SKM-1 (cell line): Measurements from ENCODE around the gene ZMIZ1.

Experiments
- DNase-seq: peaks from one replicate; lab custom pipeline; 2025; ENCODE audit not compliant: unreplicated experiment; lab: John Stamatoyannopoulos, UW

The ZMIZ1 gene, protein sequence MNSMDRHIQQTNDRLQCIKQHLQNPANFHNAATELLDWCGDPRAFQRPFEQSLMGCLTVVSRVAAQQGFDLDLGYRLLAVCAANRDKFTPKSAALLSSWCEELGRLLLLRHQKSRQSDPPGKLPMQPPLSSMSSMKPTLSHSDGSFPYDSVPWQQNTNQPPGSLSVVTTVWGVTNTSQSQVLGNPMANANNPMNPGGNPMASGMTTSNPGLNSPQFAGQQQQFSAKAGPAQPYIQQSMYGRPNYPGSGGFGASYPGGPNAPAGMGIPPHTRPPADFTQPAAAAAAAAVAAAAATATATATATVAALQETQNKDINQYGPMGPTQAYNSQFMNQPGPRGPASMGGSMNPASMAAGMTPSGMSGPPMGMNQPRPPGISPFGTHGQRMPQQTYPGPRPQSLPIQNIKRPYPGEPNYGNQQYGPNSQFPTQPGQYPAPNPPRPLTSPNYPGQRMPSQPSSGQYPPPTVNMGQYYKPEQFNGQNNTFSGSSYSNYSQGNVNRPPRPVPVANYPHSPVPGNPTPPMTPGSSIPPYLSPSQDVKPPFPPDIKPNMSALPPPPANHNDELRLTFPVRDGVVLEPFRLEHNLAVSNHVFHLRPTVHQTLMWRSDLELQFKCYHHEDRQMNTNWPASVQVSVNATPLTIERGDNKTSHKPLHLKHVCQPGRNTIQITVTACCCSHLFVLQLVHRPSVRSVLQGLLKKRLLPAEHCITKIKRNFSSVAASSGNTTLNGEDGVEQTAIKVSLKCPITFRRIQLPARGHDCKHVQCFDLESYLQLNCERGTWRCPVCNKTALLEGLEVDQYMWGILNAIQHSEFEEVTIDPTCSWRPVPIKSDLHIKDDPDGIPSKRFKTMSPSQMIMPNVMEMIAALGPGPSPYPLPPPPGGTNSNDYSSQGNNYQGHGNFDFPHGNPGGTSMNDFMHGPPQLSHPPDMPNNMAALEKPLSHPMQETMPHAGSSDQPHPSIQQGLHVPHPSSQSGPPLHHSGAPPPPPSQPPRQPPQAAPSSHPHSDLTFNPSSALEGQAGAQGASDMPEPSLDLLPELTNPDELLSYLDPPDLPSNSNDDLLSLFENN

DNA sequence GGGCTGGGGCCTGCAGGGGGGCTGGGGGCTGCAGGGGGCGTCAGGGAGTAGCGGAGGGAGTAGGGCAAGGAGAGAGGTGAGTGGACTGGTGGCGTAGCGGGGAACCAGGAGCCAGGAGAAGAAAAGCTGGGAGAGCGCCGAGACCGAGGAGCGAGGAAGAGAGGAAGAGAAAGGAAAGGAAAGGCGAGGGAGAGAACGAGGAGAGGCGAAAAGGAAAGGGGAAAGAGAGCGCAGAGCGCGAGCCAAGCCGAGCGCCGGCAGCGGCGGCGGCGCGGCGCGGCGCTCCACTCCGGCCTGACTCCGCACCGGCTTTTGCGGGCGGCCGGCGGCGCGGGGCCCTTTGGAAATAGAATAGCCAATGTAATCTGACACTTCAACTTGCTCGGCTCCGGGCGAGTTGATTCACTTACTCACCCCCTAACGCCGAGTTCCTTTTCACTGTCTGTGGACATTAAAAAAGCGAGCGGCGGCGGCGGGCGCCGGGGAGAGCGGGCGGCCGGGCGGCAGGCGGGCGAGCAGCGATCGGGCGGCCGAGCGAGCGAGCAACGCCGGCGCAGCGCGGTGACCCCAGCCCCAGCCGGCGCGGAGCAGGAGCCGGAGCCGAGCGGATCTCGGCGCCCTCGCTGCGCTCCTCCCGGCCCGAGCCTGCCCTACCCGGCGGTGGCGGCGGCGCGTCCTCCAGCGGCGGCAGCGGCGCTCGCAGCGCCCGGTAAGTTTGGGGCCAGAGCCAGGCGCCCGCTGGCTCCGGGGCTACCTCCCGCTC, at the start of gene ZMIZ1:
Gene ZMIZ1 (plus strand): TSS at position 405 of the 763 bp plus-strand sequence. CDS start 132,667 bp downstream, outside the sequence.
- peak; percentile 75 for DNase-seq

DNA sequence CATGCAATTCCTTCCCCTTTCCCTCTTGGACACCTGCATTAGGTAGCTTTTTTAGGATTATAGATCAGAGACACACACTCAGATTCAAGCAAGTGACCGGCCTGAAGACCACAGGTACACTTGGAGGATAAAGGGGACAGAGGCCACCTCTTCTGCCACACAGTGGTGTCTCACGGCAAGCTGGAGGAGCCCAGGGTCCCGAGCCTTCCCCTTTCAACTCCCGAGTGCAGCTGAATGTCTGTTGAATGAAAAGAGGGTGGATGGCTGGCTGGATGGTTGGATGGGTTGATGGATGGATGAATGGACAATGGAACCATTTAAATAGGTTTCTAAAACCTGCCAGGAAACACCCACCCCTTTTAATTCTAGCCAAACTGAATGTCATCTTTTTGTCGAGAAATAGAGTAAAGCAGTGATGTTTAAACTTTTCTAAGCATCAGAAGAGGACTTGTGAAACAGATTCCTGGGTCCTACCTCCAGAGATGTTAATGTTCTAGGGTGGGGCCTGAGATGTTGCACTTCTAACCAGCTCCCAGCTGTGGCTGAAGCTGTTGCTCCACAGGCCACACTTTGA, 49.2 kb upstream of the ZMIZ1 start:
- no peak for DNase-seq

DNA sequence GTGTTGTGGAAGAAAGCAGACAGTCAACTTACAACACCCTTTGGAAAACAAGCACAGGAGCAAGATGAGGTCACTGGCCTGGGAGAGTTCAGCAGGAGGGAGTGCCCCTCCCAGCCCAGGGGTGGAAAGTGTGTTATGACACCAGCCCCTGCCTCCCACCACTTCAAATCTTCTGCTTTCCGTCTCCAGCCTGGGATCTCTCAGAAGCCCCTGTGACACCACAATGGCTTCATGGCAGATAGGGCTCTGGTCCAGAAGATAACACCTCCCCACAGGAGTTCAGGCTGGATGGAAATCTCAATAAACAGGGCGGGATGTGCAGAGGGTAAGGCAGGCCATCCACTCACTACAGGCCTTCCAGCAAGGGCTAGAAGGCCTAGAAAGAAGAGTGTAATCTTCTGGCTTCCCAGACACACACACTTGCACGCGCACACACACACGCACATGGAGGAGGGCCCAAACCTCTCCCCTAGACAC, 48.7 kb upstream of the ZMIZ1 start:
- DNase-seq: peak; percentile 32

DNA sequence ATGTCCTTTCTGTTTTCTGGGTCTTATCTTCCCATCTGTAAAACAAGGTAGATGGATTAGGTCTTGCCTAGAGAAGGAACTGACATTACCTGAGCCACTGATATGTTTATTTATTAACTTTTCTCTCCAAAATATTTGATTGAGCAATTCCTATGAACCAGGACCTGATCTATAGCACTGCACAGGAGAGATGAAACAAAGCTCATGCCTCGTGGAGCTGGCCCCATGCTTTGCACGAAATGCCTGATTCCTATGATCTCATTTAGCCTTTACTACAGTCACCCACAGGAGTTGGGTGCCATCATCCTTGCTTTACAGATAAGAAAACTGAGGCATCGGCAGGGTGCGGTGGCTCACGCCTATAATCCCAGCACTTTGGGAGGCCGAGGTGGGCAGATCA, 48.2 kb upstream of the ZMIZ1 start:
- DNase-seq: no peak

DNA sequence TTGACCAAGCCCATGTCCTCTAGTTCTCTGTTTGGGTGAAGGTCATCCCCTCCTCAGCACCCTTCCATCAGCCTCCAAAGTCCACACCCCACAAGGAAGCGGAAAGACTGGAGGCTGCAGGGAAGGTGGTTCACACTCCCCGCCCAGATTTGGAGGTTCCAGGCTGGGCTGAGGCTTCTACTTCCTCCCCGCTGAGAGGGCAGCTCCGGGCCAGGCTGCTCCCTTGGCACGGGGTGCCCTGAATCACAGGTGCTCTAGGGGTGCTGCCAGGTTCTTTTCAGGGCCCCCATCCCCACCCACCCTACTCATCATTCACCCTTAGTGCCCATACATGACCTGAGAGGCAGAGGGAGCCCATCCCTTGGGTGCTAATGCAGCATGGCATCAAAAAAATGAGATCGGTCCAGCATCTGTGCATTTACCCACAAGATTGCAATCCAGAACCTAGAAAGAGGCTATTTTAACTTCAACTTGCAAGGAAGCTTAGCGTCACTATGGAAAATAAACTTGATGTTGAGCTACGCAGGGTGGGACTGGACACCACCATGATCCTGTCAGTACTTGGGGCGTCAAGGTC, 47.3 kb upstream of the ZMIZ1 start:
- no peak for DNase-seq

DNA sequence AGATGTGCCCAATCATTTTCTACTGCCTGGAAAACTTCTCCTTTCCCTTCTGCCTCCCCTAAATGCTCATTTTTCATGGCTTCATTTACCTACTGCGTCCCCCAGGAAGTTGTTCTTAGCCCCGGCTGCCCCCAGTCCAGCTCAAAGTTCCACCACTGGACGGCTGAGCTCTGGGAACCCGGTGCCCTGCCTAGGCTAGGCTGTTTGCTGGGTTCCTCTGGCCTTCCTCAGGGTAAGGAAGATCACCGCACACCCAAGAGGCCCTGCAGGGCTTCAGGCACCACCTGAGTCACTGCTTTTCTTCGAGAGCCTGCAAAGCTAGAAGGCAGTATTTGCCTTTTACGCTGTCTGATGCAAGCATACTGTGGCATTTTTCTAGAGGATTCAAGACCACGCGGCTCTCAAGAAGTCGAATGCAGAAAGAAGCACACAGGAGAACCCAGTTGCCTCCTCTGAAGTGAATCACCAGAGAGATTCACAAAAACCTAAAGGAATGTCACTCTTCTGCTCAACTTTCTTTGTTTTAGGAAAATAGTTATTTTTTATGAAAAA, 46.7 kb upstream of the ZMIZ1 start:
- no peak for DNase-seq

DNA sequence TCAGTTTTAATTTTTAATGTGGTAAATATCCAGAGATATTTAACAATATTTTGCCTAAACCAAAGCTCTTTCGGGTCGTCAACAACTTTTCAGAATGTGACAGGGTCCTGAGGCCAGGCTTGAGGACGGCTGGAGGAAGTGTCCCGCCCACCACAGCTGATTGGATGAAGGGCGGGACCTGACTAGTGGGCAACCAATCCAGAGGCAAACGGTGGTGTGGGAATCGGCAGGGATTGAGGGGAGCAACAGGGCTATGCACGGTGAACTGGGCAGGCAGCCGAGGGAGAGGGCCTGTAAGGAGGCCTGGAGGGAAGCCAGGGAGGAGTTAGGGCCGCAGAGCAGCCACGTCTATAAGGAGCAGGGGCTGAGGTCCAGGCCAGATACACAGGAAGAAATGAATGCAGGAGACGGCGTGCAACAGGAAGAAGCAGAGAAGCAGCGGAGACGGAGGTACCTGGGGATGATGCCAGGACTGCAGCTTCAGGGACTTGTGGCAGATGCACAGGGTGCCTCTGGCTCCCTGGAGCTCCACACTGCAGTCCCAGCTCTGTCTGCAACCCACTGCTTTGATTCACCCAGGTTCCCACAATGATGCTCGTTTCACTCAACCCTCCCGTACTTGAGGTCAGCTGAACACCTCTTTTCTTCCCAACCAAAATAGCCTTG, 46.1 kb upstream of the ZMIZ1 start:
- DNase-seq: no peak

DNA sequence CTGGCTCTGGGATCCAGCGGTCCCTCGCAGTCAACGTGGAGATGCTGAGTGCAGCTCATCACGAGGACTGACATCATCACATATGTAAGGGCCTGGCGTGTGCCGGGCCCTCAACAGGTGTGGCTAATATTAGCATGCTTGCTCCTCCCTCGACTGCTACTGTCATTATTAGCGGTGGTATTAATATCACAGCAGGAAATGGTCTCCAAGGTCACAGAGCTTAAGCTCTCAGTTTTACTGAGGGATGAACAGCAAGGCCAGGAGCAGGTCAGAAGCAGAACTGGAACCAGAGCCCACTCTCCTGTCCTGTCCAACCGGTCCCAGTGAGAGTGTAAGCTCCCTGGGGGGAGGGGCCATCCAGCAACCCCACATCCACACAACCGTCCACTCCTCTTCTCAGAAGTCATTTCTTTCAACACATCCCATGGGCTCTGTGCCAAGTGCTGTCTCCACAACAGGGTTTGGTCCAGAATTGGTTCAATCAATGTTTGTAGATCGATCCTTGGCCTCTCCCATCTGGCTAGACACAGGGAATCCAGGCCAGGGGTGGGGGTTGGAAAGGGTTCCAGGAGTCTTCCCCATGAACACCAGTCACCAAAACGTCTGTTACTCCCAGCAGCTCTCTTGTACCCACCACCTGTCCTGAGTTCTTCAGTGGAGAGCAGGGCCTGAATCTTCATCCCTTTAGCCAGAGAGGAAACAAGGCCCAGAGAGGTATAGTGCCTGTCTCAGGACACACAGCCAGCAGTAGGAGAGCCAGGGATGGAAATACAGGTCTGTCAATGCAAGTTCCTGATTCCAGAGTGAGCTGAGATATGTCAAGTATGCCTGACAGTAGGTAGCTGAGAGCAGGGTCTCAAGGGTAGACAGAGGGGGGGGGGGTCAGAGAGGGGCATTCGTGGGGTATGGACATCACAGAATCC, 45.3 kb upstream of the ZMIZ1 start:
- no peak for DNase-seq

DNA sequence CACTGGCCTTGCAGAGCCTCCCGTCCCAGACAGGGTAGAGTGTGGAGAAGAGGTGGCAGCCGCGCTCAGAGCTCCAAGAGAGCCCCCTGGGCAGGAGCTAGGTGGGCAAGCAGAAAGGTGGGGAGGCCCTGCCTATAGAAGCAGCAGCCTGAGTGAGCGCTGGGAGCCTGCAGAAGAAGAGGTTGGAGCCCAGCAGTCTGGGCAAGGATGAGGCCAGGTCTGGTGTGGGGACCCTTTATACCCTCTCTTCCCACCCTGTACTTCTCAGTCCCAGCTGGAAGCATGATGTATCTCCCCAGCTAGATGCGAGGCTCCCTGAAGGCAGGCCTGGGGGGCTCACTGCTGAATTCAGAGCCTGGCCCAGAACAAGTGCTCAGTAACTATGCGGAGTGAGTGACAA, 44.5 kb upstream of the ZMIZ1 start:
- DNase-seq: no peak

DNA sequence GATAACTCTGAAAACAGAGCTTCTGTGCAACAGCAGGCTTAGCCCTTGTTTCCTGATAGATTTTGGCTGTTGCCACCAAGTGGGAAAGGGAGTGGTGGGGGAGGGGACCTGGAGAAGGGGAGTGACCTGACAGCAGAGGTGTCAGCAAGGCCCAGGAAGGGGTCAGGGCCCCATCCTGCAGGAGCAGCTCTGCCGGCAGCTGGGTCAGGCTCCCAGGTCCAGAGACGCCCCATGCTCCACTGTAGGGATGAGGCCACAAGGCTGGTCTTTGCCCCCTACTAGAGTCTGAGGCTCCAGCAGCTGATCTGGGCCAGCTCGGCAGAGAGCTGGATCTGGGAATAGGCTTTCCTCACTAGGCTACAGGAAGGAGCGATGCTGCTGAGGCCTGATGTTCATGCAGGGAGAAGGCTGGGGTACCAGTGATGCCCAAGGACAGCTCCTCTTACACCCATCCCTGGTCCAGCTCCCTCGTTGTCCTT, 44.0 kb upstream of the ZMIZ1 start:
- DNase-seq: no peak

DNA sequence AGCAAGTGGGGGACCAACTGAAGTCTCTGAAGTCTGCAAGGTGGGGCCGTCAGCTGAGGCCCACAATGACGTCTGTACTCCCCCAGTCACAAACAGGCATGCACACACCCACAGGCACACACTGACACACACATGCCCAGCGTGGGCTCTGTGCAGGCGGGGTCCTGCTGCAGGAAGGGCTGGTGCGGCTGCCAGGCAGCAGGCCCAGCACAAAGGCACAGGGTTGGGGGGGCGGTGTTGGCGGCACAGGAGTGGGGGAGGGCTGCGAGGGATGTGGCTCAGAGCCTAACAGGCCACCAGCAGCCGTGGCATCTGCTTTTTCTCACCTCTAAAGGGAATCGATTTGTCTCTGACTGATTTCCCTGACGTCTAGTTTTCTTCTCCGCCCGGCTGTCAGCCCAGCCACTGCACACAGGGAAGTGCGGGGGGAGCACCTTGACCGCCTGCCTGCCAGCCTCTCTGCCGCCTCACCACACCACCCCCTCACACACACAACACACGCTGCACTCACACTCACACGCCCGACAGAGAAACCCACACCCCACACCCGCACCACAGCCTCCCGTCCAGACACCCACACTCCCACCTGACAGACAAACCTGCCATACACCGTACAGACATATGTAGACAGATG, 43.5 kb upstream of the ZMIZ1 start:
- no peak for DNase-seq

DNA sequence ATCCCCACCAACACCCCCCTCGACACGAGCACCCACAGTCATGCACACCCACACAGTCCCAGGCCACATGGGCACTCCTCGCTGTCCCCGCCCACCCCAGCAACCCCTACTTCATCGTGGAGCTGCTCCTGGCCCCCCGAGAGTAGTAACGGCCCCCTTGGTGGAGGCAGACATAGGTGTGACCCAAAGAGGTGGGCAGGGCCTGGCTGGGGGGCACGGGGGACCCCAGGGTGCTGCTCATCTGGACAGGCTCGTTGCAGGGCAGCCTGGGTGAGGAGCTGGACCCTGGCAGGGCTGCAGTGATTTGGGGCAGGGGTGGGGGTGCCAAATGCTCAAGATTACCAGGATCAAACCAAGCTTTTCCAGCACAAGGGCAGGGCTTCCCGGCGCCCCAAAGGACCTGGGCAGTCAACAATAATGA, 42.4 kb upstream of the ZMIZ1 start:
- DNase-seq: no peak

DNA sequence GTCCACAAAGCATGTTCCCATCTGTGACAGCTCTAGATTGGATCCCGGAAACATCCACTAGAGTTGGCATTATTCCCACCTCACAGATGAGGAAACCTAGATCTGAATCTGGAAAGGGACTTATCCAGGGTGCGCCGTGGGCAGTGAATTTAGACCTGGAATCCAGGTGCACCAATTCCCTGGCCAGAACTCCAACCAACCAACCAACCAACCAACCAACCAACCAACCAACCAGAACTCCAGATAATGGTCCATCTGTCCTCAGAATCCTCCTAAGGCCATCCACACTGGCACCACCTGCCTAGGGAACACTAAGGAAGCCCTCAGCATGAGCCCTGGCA, 42.0 kb upstream of the ZMIZ1 start:
- DNase-seq: no peak

DNA sequence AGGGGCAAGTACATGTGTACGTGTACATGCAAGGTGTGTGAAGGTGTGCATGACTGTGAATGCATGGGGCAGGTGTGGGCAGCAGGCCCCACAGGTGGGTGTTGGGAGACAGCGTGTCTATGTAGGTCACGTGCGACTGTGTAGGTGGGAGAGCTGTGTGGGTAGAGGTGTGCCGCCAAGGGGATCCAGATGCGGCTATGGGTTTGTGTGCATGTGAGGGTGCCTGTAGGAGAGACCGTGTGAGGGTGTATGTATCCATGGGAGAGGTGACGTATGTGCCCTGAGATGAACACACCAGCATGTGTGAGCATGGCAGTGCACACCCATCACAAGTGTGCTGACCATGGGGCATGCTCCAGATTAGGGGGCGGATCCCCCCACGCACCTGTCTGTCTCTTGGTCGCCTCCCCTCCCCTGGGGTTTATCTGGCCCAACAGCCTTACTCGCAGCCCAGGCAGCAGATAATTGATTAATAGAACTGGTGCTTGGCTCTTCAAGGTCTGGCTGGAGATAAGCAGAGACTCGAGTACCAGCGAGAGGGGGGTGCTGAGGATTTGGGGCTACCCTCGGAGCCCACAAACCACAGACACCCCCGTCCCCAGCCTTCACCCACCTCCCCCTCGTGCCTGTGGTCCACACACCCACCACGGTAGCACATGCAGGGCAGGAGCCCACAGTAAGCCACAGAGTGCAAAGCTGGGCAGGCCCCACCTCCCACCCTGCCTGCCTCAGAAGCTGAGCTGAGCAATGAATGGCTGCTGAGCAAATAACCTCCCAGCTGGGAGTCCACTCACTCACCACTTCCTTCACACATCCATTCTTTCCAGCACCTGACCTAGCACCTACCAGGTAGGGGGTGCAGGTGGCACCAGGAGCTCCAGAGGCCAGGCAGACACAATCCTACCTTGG, 41.4 kb upstream of the ZMIZ1 start:
- no peak for DNase-seq

DNA sequence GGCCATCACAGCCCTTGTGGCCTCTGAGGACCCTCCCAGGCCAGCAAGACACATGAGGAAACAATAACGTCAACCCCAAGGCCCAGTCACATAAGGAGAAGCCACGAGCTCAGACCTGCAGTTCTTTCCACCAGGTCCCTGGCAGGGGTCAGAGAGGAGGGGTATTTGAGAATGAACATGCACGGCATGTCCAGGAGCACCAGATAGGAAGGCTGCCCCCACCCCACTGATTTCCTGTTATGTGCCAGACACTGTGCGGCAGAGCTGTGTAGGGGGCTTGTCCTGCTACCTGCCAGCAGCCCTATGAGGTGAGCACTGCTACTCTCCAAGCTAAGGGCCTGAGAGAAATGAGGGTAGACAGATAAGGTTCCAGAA, 40.7 kb upstream of the ZMIZ1 start:
- DNase-seq: no peak

DNA sequence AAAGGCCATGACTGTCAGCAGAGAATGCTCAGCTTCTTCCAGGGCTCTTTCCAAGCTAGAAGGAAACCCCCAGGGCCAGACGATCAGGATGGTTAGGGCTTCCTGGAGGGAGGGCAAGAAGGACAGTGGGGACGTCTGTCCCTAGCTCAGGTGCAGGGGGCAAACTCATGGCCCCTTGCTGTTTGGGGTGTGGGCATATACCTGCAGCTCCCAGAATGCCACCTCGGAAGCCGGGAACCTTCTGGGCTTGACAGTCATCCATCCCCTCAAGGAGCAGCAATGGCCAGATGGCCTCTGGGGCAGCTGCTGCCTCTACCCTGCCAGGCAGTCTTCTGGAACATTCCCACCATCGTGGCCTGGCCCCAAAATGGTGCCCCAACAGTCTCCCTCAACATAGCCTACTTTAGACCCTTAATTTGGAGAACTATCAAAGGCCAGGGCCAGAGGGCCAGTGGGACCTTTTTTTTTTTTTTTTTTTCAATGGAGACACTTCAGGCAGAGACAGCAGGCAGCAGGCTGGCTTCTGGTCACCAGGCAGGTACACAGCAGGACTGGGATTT, 40.2 kb upstream of the ZMIZ1 start:
- DNase-seq: no peak
